Left forelimb (tissue), 1 donor: ENCODE results near the gene KAT2B.
"Not testable (repeated sequence)": the region's sequence is repeated elsewhere in the genome, so short reads cannot be mapped to it uniquely, and the experiment has no call there.

Source experiments
- DNase-seq: peaks from one replicate; pipeline ENCODE4 v3.0.0-alpha.2; 2018; ENCODE audit warnings: low spot score

The KAT2B gene

GRCh38 chr3:20039765-20040547, at the start of gene KAT2B:
Gene KAT2B, plus strand, starts transcription at chr3:20040446. Its CDS starts 32 bp downstream, at chr3:20040478.
- peak; percentile 87 for DNase-seq

DNA sequence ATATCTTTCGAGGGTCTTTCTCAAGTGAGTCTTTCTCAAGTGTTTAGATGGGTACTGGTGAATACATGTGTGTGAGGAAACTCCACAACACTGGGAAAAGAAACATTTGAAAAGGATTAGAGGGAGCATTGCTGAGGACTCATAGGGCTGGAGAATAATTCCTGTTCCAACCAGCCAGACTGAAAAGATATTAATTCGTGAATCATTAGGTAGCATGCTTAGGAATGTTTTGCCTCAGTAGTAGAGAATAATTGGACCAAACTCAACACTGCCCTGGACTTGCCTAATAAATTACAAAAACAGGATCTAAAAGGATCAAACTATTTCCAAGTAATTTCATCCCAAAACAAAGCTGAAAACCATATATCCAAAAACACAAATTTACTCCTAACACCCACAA, 45.5 kb upstream of the KAT2B start:
- DNase-seq = no peak

GRCh38 chr3:19997502-19997901, 42.7 kb upstream of the KAT2B start:
- DNase-seq = no peak

- no peak for DNase-seq
Measured at GRCh38 chr3:20001932-20002331, 38.3 kb upstream of the KAT2B start.

GRCh38 chr3:20007960-20008359, 32.3 kb upstream of the KAT2B start:
- no peak for DNase-seq

- no peak for DNase-seq
Measured at GRCh38 chr3:20008646-20009045, 31.6 kb upstream of the KAT2B start.

- DNase-seq = no peak
Measured at GRCh38 chr3:20012164-20012563, 28.1 kb upstream of the KAT2B start, which contains the start of gene PP2D1. Gene PP2D1, minus strand, starts transcription at chr3:20012264. Its CDS starts 192 bp downstream, at chr3:20012072.

GRCh38 chr3:20013396-20013795, 26.9 kb upstream of the KAT2B start:
- DNase-seq = no peak

DNA sequence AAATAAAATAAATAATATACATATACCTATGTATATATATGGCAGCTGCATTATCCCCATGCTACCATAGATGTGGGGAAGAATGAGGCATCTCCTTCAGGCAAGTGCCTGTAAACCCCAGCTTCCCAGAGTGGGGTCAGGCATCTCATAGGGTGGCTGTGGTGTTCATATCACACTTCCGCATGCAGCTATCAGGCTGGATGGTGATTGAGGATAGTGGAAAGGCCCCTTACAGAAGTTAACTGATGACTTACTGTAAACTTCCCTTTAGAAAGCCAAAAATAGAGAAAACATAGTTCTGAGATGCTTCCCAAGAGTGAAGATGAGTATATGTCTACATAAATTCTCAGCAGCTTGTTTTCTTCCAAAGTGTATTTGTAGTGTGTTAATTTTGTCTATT, 24.7 kb upstream of the KAT2B start:
- DNase-seq = no peak

DNA sequence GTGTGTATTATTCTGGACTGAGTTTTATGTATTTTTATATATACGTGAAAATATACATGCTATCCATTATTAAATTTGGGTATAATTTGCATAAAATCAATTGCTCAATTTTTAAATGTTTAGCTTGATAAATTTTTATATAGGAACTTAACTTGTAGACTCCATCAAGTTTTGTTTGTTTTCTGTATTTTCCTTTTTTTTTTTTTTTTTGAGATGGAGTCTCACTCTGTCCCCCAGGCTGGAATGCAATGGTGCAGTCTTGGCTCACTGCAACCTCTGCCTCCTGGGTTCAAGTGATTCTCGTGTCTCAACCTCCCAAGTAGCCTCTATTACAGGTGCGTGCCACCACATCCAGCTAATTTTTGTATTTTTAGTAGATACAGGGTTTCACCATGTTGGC, 24.2 kb upstream of the KAT2B start:
- not testable (repeated sequence) for DNase-seq

DNA sequence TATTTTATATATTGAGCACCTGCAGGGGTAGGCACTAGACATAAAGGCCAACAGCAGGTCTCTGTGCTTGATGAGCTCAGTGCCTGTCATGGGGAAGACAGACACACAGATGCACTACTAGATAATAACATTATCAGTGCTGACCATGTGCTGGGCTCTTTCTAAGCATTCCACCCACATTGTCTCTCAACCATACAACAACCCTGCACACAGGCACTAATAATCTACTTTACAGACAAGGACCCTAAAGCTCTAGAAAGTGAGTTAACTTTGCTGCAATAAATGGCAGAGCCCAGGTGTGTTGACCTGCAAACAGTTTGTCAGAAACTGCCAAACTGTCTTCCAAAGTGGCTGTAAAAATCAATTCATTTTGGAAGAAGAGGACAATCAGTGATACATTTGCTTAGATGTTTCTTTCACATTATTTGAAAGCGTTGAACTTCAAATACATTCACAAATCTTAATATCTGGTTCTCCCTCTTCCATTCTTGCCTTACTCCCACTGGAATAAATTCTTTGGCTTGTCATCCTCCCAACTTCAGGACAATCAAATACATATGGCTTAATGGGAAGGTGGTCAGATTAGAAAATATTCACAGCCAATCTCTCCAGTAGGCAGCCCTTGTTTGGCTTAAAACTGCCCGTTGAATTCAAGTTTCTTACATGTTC, 17.2 kb upstream of the KAT2B start:
- DNase-seq = no peak

GRCh38 chr3:20023623-20024405, 16.4 kb upstream of the KAT2B start:
- DNase-seq = no peak

DNA sequence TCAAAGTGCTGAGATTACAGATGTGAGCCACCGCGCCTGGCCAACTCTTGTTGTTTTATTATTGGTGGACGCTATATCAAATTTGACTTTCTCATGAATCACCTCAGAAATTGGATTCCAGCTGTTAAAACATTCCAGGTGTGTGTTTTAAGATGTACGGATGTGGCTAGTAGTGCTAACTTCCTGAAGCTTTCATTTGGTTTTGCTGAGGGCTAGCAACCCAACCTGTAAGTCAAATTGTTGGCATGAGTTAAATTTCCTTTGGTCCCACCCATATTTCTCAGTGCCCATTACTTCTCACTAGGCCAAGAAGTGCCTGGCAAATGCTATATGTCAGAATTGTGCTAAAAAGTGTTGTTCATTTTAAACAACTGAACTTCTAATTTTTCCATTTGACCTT, 13.1 kb upstream of the KAT2B start:
- DNase-seq = no peak

- no peak for DNase-seq
Measured at GRCh38 chr3:20028905-20029331, 11.3 kb upstream of the KAT2B start.

GRCh38 chr3:20031939-20032338, 8.3 kb upstream of the KAT2B start:
- not testable (repeated sequence) for DNase-seq

GRCh38 chr3:20035019-20035418, 5.2 kb upstream of the KAT2B start:
- DNase-seq = no peak

DNA sequence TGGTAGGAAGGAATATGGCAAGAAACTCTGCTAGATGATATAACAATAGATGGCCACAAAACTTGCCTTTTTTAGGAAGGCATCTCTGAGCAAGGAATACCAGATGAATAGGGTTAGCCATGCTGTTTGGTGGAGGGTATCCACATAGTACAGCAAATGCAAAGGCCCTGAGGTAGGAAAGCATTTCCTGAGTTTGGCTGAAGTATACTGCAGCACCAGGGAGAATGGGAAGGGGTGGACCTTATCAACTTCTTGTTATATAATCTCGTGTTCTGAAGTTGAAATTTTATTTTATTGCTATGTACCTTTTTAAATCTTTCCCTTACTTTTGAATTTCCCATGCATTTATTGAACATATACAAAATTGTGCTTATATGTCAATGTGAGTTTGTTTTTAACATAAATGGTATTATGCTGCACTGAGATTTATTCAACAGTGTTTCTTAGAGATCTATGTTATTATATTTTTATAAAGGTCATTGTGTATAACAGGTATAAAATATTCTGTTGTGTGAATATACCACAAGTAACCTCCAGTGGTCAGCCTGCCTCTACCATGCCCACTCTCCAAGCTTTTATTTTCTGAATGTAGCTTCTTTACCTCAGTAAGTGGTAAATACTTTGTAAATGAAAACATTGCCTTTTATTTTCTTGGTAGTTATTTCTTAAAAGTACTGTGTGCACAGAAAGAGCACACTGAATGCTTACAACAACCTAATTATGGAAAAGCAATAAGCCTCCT, 2.8 kb upstream of the KAT2B start:
- no peak for DNase-seq

DNA sequence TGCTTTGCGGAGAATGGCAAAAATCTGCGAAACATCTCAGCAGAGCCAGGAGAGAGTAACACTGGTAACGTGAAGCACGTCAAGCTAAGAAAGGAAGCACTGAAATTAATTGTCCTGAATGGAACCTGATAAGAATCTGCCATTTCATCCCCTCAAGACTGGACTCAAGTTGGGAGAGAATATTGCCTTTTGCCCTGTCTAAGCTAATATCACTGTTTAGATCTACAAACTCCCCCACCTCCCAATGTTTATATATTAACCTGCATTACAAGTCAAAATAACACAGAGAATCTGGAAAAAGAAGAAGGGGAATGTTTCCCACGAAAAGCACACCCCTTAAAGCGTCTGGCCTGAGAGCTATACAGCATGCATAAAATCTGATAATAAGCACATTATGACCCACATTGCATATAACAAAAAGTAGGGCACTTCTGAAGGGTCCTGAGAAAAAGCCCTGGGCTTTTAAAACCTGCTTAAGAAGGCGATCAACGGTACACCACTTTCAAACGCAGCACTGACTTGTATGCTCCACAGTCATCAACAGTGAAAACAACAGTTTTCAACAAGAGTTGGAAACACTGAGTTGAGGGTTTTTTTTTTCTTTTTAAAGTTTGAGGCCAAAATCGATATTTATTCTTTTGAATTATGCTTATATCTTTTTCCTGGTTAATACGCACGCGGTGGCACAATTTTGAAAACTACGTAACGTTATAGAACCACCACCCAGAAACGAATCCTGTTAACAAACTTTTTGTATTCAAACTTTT, 1.4 kb upstream of the KAT2B start:
- no peak for DNase-seq

GRCh38 chr3:20039466-20039764, 831 bp upstream of the KAT2B start:
- DNase-seq = no peak

DNA sequence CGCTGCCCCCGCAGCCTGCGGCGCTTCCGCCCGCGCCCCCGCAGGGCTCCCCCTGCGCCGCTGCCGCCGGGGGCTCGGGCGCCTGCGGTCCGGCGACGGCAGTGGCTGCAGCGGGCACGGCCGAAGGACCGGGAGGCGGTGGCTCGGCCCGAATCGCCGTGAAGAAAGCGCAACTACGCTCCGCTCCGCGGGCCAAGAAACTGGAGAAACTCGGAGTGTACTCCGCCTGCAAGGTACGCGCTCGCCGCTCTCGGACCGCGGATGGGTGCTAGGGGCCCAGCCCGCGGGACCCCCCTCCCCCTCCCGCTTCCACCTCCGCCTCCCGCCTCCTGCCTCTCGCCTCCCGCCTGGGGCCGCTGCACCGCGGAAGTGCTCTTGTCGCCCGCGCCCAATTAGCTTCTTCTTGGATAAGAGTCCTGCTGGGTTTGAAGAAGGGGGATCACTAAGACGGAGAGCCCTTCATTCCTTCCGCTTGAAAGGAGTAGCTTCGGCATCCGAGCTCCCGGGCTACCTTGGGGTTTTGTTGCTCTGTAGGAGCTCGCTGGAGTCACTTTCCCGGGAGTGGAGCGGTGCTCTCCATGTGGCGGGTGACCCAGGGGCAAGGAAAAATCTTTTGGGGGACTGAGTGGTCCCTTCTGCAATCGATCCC, 426 bp downstream of the KAT2B start:
- DNase-seq = peak; percentile 83
